ENCODE data around the gene KIAA1328. TPM values are rescaled to one million over a fixed set of nuclear protein-coding genes. Genes with fewer than 3 reads are reported as not detected.

Gene KIAA1328
- polyA plus RNA-seq, 1 donor (not counting 4 experiments of a cell fraction or from before 2014, with no cell fraction given), result 5.5 TPM

DNA sequence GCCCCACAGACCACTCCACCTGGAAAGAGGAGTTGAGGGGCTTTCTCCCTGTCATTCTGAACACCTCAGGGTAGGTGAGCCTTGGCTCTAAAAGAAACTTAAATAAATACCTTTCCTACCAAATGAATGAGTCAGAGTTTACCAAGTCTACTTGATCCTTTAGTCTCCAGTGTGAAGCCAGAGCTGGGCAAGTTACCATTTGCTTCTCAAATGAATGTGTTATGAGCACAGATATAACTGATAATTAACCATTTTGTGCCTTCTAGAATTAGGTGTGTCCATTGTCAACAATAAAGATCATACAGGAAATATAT, 347.7 kb downstream of the KIAA1328 start:
- Histone ChIP-seq H3K36me3 (ENCODE audit: control insufficient read depth in 2 of 2, extremely low read depth in 1 of 2, insufficient read depth in 2 of 2, low read length in 2 of 2) (no peaks in the 10 kb centered on the region), H3K27me3 (ENCODE audit: control insufficient read depth, extremely low read depth, insufficient read depth, low read length) (no peaks in the 10 kb centered on the region), H3K4me2 (ENCODE audit: control insufficient read depth, extremely low read depth, insufficient read depth, low read depth, low read length) (peak overlapping the region; percentile 62), H3K4me1 (ENCODE audit: control insufficient read depth, extremely low read depth, insufficient read depth, low read length) (peaks cover 18% of the 10 kb centered on the region), H3K9ac (ENCODE audit: control insufficient read depth, extremely low read depth, insufficient read depth, low read length) (no peak overlapping the region), H3K9me1 (ENCODE audit: control insufficient read depth, extremely low read depth, insufficient read depth, low read length) (peaks cover 2% of the 10 kb centered on the region), H3K4me3 (ENCODE audit: control insufficient read depth in 2 of 3, extremely low read depth in 1 of 3, insufficient read depth in 2 of 3, low read depth in 1 of 3, low read length in 3 of 3) (peak overlapping the region in 1 of 3 experiments; percentile 29), H2AFZ (ENCODE audit: control insufficient read depth, low read length) (peak overlapping the region; percentile 19), H4K20me1 (ENCODE audit: control insufficient read depth, extremely low read depth, insufficient read depth, low read length) (no peaks in the 10 kb centered on the region), H3K79me2 (ENCODE audit: control insufficient read depth, insufficient read depth, low read length) (no peaks in the 10 kb centered on the region), H3K9me3 (ENCODE audit: control insufficient read depth, low read depth, low read length) (no peaks in the 10 kb centered on the region), H3K27ac (ENCODE audit: control insufficient read depth, insufficient read depth, low read length) (no peak overlapping the region)
- FAIRE-seq, result peak; percentile 58
- TF ChIP-seq, protein P1, sequence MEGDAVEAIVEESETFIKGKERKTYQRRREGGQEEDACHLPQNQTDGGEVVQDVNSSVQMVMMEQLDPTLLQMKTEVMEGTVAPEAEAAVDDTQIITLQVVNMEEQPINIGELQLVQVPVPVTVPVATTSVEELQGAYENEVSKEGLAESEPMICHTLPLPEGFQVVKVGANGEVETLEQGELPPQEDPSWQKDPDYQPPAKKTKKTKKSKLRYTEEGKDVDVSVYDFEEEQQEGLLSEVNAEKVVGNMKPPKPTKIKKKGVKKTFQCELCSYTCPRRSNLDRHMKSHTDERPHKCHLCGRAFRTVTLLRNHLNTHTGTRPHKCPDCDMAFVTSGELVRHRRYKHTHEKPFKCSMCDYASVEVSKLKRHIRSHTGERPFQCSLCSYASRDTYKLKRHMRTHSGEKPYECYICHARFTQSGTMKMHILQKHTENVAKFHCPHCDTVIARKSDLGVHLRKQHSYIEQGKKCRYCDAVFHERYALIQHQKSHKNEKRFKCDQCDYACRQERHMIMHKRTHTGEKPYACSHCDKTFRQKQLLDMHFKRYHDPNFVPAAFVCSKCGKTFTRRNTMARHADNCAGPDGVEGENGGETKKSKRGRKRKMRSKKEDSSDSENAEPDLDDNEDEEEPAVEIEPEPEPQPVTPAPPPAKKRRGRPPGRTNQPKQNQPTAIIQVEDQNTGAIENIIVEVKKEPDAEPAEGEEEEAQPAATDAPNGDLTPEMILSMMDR (optimal IDR thresholded peaks at IDR 0.05 in 1 of 3, IDR thresholded peaks at IDR 0.05 in 1 of 3, conservative IDR thresholded peaks at IDR 0.05 in 1 of 3; ENCODE audit: extremely low read depth in 1 of 3, insufficient read depth in 2 of 3, low read length in 3 of 3), result no peak
- no peak for TF ChIP-seq EZH2 (IDR thresholded peaks at IDR 0.05; ENCODE audit: low read length)
- dilution Hi-C loops (cut with MboI; ENCODE audit: extremely low pct_ligation_motif_present, low sequenced_read_pairs), result no loop called here
- DNase-seq (ENCODE audit: low read depth, low spot score), result no peak

DNA sequence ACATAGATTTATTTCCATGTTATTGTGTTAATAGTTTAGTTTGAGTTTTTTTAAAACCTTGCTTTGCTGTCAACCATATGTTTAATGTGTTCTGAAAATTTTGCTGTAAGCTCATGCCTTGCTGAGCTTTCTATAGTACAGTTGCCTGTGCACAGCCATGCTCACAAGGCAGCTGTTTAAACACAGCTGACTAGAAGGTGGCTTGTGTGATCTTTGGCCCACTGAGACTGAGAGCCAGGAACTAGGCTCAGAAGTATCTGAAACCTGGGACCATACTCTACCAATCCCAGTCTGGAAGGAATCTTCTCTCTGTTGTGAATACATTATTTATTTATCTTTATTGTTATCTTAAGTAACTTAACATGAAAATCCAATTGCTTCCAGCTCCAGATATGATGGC, 350.5 kb downstream of the KIAA1328 start:
- no peak for DNase-seq (ENCODE audit: low read depth, low spot score)
- H3K9ac ChIP-seq (ENCODE audit: control insufficient read depth, extremely low read depth, insufficient read depth, low read length), result no peak overlapping the region
- H3K4me3 ChIP-seq (ENCODE audit: control insufficient read depth in 2 of 3, extremely low read depth in 1 of 3, insufficient read depth in 2 of 3, low read depth in 1 of 3, low read length in 3 of 3), result no peak overlapping the region
- no peaks in the 10 kb centered on the region for H3K36me3 ChIP-seq (ENCODE audit: control insufficient read depth in 2 of 2, extremely low read depth in 1 of 2, insufficient read depth in 2 of 2, low read length in 2 of 2)
- no peaks in the 10 kb centered on the region for H3K9me3 ChIP-seq (ENCODE audit: control insufficient read depth, low read depth, low read length)
- peaks cover 18% of the 10 kb centered on the region for H3K4me1 ChIP-seq (ENCODE audit: control insufficient read depth, extremely low read depth, insufficient read depth, low read length)
- H4K20me1 ChIP-seq (ENCODE audit: control insufficient read depth, extremely low read depth, insufficient read depth, low read length), result no peaks in the 10 kb centered on the region
- H3K4me2 ChIP-seq (ENCODE audit: control insufficient read depth, extremely low read depth, insufficient read depth, low read depth, low read length), result no peak overlapping the region
- dilution Hi-C loops (cut with MboI; ENCODE audit: extremely low pct_ligation_motif_present, low sequenced_read_pairs), result no loop called here
- H3K27me3 ChIP-seq (ENCODE audit: control insufficient read depth, extremely low read depth, insufficient read depth, low read length), result no peaks in the 10 kb centered on the region
- no peak overlapping the region for H2AFZ ChIP-seq (ENCODE audit: control insufficient read depth, low read length)
- no peak overlapping the region for H3K27ac ChIP-seq (ENCODE audit: control insufficient read depth, insufficient read depth, low read length)
- TF ChIP-seq EZH2 (IDR thresholded peaks at IDR 0.05; ENCODE audit: low read length), result no peak
- FAIRE-seq, result no peak
- H3K79me2 ChIP-seq (ENCODE audit: control insufficient read depth, insufficient read depth, low read length), result no peaks in the 10 kb centered on the region
- H3K9me1 ChIP-seq (ENCODE audit: control insufficient read depth, extremely low read depth, insufficient read depth, low read length), result peaks cover 2% of the 10 kb centered on the region

DNA sequence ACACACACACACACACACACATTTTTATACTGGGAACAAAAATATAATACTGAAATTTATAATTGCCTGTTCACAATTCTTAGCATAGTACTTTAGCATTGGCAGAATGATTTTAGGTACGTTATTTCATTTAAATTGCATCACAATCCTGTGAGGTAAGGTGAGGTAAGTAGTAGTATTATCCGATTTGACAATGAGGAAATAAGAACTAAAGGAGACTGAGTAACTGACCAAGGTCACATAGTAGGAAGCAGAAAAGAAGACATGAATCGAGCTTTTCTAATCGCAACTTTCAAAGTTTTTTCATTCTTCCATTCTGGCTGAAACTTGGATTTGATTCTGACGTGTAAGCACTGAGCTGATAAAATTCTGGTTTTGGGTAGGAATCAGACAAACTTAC, 351.2 kb downstream of the KIAA1328 start:
- Histone ChIP-seq H3K4me1 (ENCODE audit: control insufficient read depth, extremely low read depth, insufficient read depth, low read length) (peaks cover 18% of the 10 kb centered on the region), H3K9ac (ENCODE audit: control insufficient read depth, extremely low read depth, insufficient read depth, low read length) (no peak overlapping the region), H3K4me2 (ENCODE audit: control insufficient read depth, extremely low read depth, insufficient read depth, low read depth, low read length) (no peak overlapping the region), H3K9me3 (ENCODE audit: control insufficient read depth, low read depth, low read length) (no peaks in the 10 kb centered on the region), H3K27ac (ENCODE audit: control insufficient read depth, insufficient read depth, low read length) (no peak overlapping the region), H2AFZ (ENCODE audit: control insufficient read depth, low read length) (no peak overlapping the region), H3K4me3 (ENCODE audit: control insufficient read depth in 2 of 3, extremely low read depth in 1 of 3, insufficient read depth in 2 of 3, low read depth in 1 of 3, low read length in 3 of 3) (no peak overlapping the region), H3K79me2 (ENCODE audit: control insufficient read depth, insufficient read depth, low read length) (no peaks in the 10 kb centered on the region), H3K9me1 (ENCODE audit: control insufficient read depth, extremely low read depth, insufficient read depth, low read length) (peaks cover 2% of the 10 kb centered on the region), H3K36me3 (ENCODE audit: control insufficient read depth in 2 of 2, extremely low read depth in 1 of 2, insufficient read depth in 2 of 2, low read length in 2 of 2) (no peaks in the 10 kb centered on the region), H4K20me1 (ENCODE audit: control insufficient read depth, extremely low read depth, insufficient read depth, low read length) (no peaks in the 10 kb centered on the region), H3K27me3 (ENCODE audit: control insufficient read depth, extremely low read depth, insufficient read depth, low read length) (no peaks in the 10 kb centered on the region)
- dilution Hi-C loops (cut with MboI; ENCODE audit: extremely low pct_ligation_motif_present, low sequenced_read_pairs), result no loop called here
- TF ChIP-seq, protein P1 (optimal IDR thresholded peaks at IDR 0.05 in 1 of 3, IDR thresholded peaks at IDR 0.05 in 1 of 3, conservative IDR thresholded peaks at IDR 0.05 in 1 of 3; ENCODE audit: extremely low read depth in 1 of 3, insufficient read depth in 2 of 3, low read length in 3 of 3), result no peak
- no peak for TF ChIP-seq EZH2 (IDR thresholded peaks at IDR 0.05; ENCODE audit: low read length)
- FAIRE-seq (no peak), DNase-seq (ENCODE audit: low read depth, low spot score) (no peak)
